Measurements from ENCODE around the gene FNDC8. TPM values are rescaled to one million over a fixed set of nuclear protein-coding genes. Genes with fewer than 3 reads are reported as not detected.

The FNDC8 gene
- total and polyA plus RNA-seq, 2 of the 8 experiments (the other 6 are each of a cell fraction or from before 2014, with no cell fraction given), result not detected

DNA sequence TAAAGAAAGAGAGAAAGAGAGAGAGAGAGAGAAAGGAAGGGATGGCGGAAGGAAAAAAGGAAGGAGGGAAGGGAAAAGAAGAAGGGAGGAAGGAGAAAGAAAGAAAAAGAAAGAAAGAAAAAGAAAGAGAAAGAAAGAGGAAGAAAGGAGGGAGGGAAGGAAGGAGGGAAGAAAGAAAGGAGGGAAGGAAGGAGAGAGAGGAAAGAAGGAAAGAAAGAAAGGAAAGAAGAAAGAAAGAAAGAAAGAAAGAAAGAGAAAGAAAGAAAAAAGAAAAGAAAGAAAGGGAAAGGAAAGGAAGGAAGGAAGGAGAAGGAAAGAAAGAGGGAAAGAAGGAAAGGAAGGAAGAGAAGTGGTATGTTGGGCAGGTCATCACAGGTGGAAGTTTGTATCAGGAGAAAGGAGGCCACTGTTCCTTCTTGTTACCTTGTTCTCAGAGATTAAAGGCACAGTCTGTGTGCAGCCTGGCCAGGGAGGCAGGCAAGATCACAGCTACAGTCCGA, 53.5 kb downstream of the FNDC8 start:
- Histone ChIP-seq H3K9me3 (ENCODE audit: insufficient read depth in 2 of 2, low read depth in 1 of 2, low read length in 1 of 2) (no peaks in the 10 kb centered on the region), H4K8ac (ENCODE audit: extremely low read depth, insufficient read depth, low read length) (no peak overlapping the region), H3K79me1 (ENCODE audit: low read depth, low read length) (no peaks in the 10 kb centered on the region), H4K91ac (replicated peaks; ENCODE audit: insufficient read length, low read length) (no peak overlapping the region), H2BK12ac (ENCODE audit: low read depth, low read length) (0 out of 2 replicates have a peak overlapping the region, but pooled peaks have one; percentile 27), H3K56ac (replicated peaks; ENCODE audit: insufficient read length, low read depth, low read length) (no peak overlapping the region), H3K36me3 (ENCODE audit: control insufficient read depth in 2 of 4, insufficient read depth in 4 of 4, low read length in 3 of 4) (no peaks in the 10 kb centered on the region), H3K14ac (ENCODE audit: insufficient read length) (no peak overlapping the region), H3K18ac (ENCODE audit: extremely low read depth, low read length) (no peak overlapping the region), H3K23me2 (ENCODE audit: low read depth, low read length) (no peaks in the 10 kb centered on the region; the same call in 1 of the 2 replicates), H2BK5ac (ENCODE audit: low read depth, low read length) (no peak overlapping the region), H4K20me1 (replicated peaks in 1 of 2; ENCODE audit: control insufficient read depth in 1 of 2, insufficient read depth in 2 of 2, low read length in 2 of 2) (no peaks in the 10 kb centered on the region), H2BK120ac (replicated peaks; ENCODE audit: low read depth, low read length) (no peak overlapping the region), H3K79me2 (ENCODE audit: control insufficient read depth in 1 of 2, insufficient read depth in 2 of 2, low read length in 2 of 2) (no peaks in the 10 kb centered on the region), H3K4ac (replicated peaks; ENCODE audit: insufficient read length, low read depth, low read length) (no peak overlapping the region), H2BK15ac (ENCODE audit: low read length) (no peak overlapping the region), H2AFZ (ENCODE audit: low read length) (no peak overlapping the region), H2AK5ac (ENCODE audit: low read depth, low read length) (no peak overlapping the region), H3K4me3 (ENCODE audit: extremely low read depth in 1 of 4, insufficient read depth in 2 of 4, low read depth in 3 of 4, low read length in 4 of 4) (no peak overlapping the region), H3K27ac (ENCODE audit: low read depth, low read length) (no peak overlapping the region), H4K5ac (ENCODE audit: insufficient read length, low read depth, low read length) (no peak overlapping the region), H3K23ac (ENCODE audit: insufficient read length) (no peak overlapping the region), H3K27me3 (replicated peaks in 1 of 4; ENCODE audit: control insufficient read depth in 3 of 4, extremely low read depth in 1 of 4, insufficient read depth in 3 of 4, low read length in 3 of 4) (no peaks in the 10 kb centered on the region; a peak in 1 of 7 replicates), H3K4me2 (ENCODE audit: insufficient read depth in 1 of 2, low read depth in 2 of 2, low read length in 2 of 2) (no peak overlapping the region), H3K9ac (replicated peaks in 1 of 4; ENCODE audit: extremely low read depth in 1 of 4, low read depth in 3 of 4, low read length in 3 of 4) (no peak overlapping the region), H3K4me1 (replicated peaks in 1 of 4; ENCODE audit: control insufficient read depth in 3 of 4, insufficient read depth in 4 of 4, low read length in 3 of 4) (no peaks in the 10 kb centered on the region; a peak in 1 of 7 replicates), H2BK20ac (ENCODE audit: low read length) (no peak overlapping the region)
- 91% methylated on average over 2 of the region's 2 CpGs; no CpG with 5 or more reads in 1 of the 2 experiments for WGBS, 2 experiments (ENCODE audit: extremely low coverage in 1 of 2, insufficient coverage in 1 of 2, insufficient read length in 1 of 2, insufficient replicate concordance in 2 of 2, low coverage in 1 of 2, low lambda C conversion rate in 2 of 2, missing lambda C conversion rate in 1 of 2)
- DNase-seq (ENCODE audit: low read depth in 1 of 2, low spot score in 2 of 2), result no peak
- CTCF ChIA-PET (ENCODE audit: partially characterized antibody), result no interaction called here
- TF ChIP-seq CBX5 (IDR thresholded peaks at IDR 0.05; ENCODE audit: low read depth, low read length) (no peak), HDAC6 (IDR thresholded peaks at IDR 0.05; ENCODE audit: low read depth, low read length) (no peak), SP1 (IDR thresholded peaks at IDR 0.05; ENCODE audit: low read depth, low read length) (no peak), PHF8 (conservative IDR thresholded peaks at IDR 0.05; ENCODE audit: low read depth, low read length) (no peak), BRCA1 (IDR thresholded peaks at IDR 0.05; ENCODE audit: low read depth, low read length) (no peak), RFX5 (IDR thresholded peaks at IDR 0.05; ENCODE audit: borderline replicate concordance, low read depth, low read length) (no peak), EZH2 (IDR thresholded peaks at IDR 0.05; ENCODE audit: low read depth, low read length, severe bottlenecking) (no peak), TCF12 (IDR thresholded peaks at IDR 0.05; ENCODE audit: low read depth, low read length) (no peak), TAF1 (IDR thresholded peaks at IDR 0.05; ENCODE audit: low read depth, low read length) (no peak), CEBPB (IDR thresholded peaks at IDR 0.05; ENCODE audit: low read depth, low read length) (no peak), SAP30 (IDR thresholded peaks at IDR 0.05; ENCODE audit: insufficient read depth, insufficient replicate concordance, low read length) (no peak)
- FAIRE-seq, result no peak
- POLR2A ChIA-PET (ENCODE audit: partially characterized antibody), result no interaction called here
